ENCODE measurements around the gene HBM.

GRCh38 chr16:119835-120491 is 45.8 kb upstream of the HBM start:
- no peak for TF ChIP-seq CTCF (IDR thresholded peaks at IDR 0.05)
- TF ChIP-seq POLR2A (IDR thresholded peaks at IDR 0.05), result no peak
